DOHH2 (cell line): ENCODE results near the gene HTRA1.

Experiments used
- CTCF ChIP-seq: fragments of 200-600 bp; sonication (generic); IDR thresholded peaks from one replicate; pipeline ENCODE4 v1.5.1; 2014; ENCODE audit warnings: antibody characterized with exemption, mild to moderate bottlenecking, low read depth, low read length; ENCODE audit not compliant: poor library complexity, severe bottlenecking
- EZH2phosphoT487 ChIP-seq: fragments of 200-600 bp; sonication (generic); IDR thresholded peaks from 2 replicates; pipeline ENCODE4 v1.6.1; 2017; ENCODE audit warnings: borderline replicate concordance, mild to moderate bottlenecking, antibody characterized with exemption, low read length, moderate library complexity, mixed read lengths

GRCh38 chr10:122543676-122544445 is 82.5 kb downstream of the HTRA1 start:
- TF ChIP-seq CTCF (no peak), EZH2phosphoT487 (no peak)
